Astrocyte (in vitro differentiated cells and primary cell): ENCODE data around the gene PSPN. TPM values are rescaled to one million over a fixed set of nuclear protein-coding genes. Genes with fewer than 3 reads are reported as not detected.

Experiments
- DNase-seq: peaks from one replicate; pipeline ENCODE4 v3.0.0-alpha.2; 2010; ENCODE audit warnings: low read depth
- FAIRE-seq: peaks from 2 replicates; lab custom pipeline; 2011; peaks lifted over from hg19 to GRCh38; lab: Jason Lieb, UNC
- H2AFZ ChIP-seq: 2 replicates; pipeline ENCODE4 v1.6.0; 2012; ENCODE audit warnings: low read depth, low read length, inconsistent platforms
- H3K27ac ChIP-seq: 2 replicates; pipeline ENCODE4 v1.5.1; 2011; ENCODE audit warnings: low read depth, low read length, inconsistent platforms
- H3K27me3 ChIP-seq: 2 replicates; pipeline ENCODE4 v1.6.0; 2011; ENCODE audit warnings: low read length, inconsistent platforms; ENCODE audit not compliant: insufficient read depth
- H3K36me3 ChIP-seq: 2 replicates; pipeline ENCODE4 v1.5.1; 2011; ENCODE audit warnings: low read length, inconsistent platforms; ENCODE audit not compliant: insufficient read depth
- H3K4me1 ChIP-seq: 2 replicates; pipeline ENCODE4 v1.5.1; 2011; ENCODE audit warnings: low read length, inconsistent platforms; ENCODE audit not compliant: insufficient read depth
- H3K4me2 ChIP-seq: 2 replicates; pipeline ENCODE4 v1.6.0; 2012; ENCODE audit warnings: low read length, inconsistent platforms
- H3K4me3 ChIP-seq: 2 replicates; pipeline ENCODE4 v1.5.1; 2011; ENCODE audit warnings: low read depth, mild to moderate bottlenecking, low read length, inconsistent platforms; ENCODE audit not compliant: insufficient read depth
- H3K79me2 ChIP-seq: 2 replicates; pipeline ENCODE4 v1.6.0; 2012; ENCODE audit warnings: mild to moderate bottlenecking, low read length, inconsistent platforms; ENCODE audit not compliant: insufficient read depth
- H3K9ac ChIP-seq: 2 replicates; pipeline ENCODE4 v1.6.0; 2012; ENCODE audit warnings: mild to moderate bottlenecking, low read length, inconsistent platforms
- H3K9me3 ChIP-seq: 2 replicates; pipeline ENCODE4 v1.5.1; 2012; ENCODE audit warnings: low read depth, mild to moderate bottlenecking, low read length, inconsistent platforms; ENCODE audit not compliant: insufficient read depth
- H4K20me1 ChIP-seq: 2 replicates; pipeline ENCODE4 v1.6.0; 2012; ENCODE audit warnings: low read length, inconsistent platforms; ENCODE audit not compliant: insufficient read depth
- H3K27ac Mint-ChIP-seq: one replicate; pipeline ENCODE4 v1.8.0; 2021; ENCODE audit warnings: mild to moderate bottlenecking, mixed read lengths; ENCODE audit not compliant: unreplicated experiment
- H3K27me3 Mint-ChIP-seq: one replicate; pipeline ENCODE4 v1.8.0; 2021; ENCODE audit warnings: low read depth, mixed read lengths; ENCODE audit not compliant: unreplicated experiment
- H3K36me3 Mint-ChIP-seq: one replicate; pipeline ENCODE4 v1.8.0; 2021; ENCODE audit warnings: low read depth, mixed read lengths; ENCODE audit not compliant: unreplicated experiment
- H3K4me1 Mint-ChIP-seq: one replicate; pipeline ENCODE4 v1.8.0; 2021; ENCODE audit warnings: low read depth, mixed read lengths; ENCODE audit not compliant: unreplicated experiment
- H3K4me3 Mint-ChIP-seq: one replicate; pipeline ENCODE4 v1.8.0; 2021; ENCODE audit warnings: mild to moderate bottlenecking, moderate library complexity, mixed read lengths; ENCODE audit not compliant: unreplicated experiment
- H3K9me3 Mint-ChIP-seq: one replicate; pipeline ENCODE4 v1.8.0; 2021; ENCODE audit warnings: mild to moderate bottlenecking, mixed read lengths; ENCODE audit not compliant: unreplicated experiment
- EZH2 ChIP-seq: IDR thresholded peaks from 2 replicates; pipeline ENCODE4 v1.6.1; 2012; ENCODE audit warnings: mild to moderate bottlenecking, low read length, inconsistent platforms; ENCODE audit not compliant: insufficient read depth
- total RNA-seq: library from RNA; stranded (reverse); gene quantifications from 2 replicates; pipeline ENCODE4 v1.2.1, GENCODE V29; 2021
- TF ChIP-seq, protein P1 (sequence below): IDR thresholded peaks from 2 replicates; pipeline ENCODE4 v1.5.1; 2011; ENCODE audit warnings: low read depth, mild to moderate bottlenecking, inconsistent platforms, low read length, moderate library complexity; ENCODE audit not compliant: insufficient read depth

The PSPN gene
- total RNA-seq, 1 donor from 2014 or later = 2.8 TPM

DNA sequence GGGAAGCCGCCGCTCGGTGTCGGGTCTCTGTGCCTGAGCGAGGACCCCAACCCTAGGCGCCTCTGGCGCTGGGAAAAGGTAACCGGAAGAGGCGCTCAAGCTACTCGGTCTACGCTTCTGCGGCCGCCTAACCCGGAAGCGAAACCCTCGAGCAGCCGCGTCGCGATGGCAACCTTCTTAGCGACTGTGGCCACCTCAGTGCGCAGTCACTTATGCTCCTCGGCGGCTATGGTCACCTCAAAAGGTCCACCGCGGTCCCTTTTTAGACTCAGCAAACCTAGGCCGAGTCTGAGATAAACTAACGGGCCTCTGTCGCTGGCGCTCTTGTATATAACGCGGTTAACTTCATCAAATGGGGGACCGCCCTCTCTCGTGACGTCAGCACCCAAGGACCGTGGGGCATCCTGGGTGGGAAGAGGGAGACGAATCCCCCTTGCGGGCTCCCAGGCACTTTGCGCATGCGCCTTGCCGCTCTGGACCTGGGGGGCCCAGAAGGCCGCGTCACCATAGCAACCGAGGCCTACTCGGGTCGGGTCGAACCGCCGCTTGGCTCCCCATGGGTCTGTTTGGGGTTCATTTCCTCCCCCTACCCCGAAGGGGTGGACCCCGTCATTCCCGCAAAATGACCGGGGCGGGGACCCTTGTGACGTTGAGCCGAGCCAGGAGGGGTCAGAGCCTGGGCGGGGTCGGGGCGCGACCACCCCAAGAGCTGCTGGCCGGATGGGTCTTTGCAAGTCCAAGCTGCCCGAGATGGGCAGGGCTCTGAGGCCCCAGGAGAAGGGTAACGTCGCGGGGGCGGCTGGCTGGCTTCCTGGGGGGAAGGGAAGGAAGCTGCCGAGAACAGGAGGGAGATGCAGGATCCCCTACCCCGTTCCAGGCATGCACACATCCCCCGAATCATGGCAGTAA is 17.6 kb upstream of the PSPN start, which contains the start of gene GTF2F1:
GTF2F1 (minus strand) TSS at position 91 of the 909 bp plus-strand sequence. CDS start 169 bp downstream, outside the sequence.
- Mint-ChIP-seq H3K27ac (peak within 1 kb of the TSS; percentile 93), H3K36me3 (peaks cover 4% of the 10 kb centered on the region), H3K4me1 (peaks cover 7% of the 10 kb centered on the region), H3K9me3 (no peaks in the 10 kb centered on the region), H3K27me3 (no peaks in the 10 kb centered on the region), H3K4me3 (peak within 1 kb of the TSS; percentile 94)
- H3K4me1 ChIP-seq = peaks cover 12% of the 10 kb centered on the region
- peak within 1 kb of the TSS; percentile 97 for H3K27ac ChIP-seq
- peaks cover 12% of the 10 kb centered on the region for H3K36me3 ChIP-seq
- peak within 1 kb of the TSS; percentile 94 for H3K9ac ChIP-seq
- peaks cover 5% of the 10 kb centered on the region for H4K20me1 ChIP-seq
- DNase-seq (peak; percentile 88), FAIRE-seq (no peak)
- no peaks in the 10 kb centered on the region for H3K9me3 ChIP-seq
- peak within 1 kb of the TSS; percentile 94 for H3K4me3 ChIP-seq
- peak within 1 kb of the TSS; percentile 99 for H3K4me2 ChIP-seq
- TF ChIP-seq, protein P1, sequence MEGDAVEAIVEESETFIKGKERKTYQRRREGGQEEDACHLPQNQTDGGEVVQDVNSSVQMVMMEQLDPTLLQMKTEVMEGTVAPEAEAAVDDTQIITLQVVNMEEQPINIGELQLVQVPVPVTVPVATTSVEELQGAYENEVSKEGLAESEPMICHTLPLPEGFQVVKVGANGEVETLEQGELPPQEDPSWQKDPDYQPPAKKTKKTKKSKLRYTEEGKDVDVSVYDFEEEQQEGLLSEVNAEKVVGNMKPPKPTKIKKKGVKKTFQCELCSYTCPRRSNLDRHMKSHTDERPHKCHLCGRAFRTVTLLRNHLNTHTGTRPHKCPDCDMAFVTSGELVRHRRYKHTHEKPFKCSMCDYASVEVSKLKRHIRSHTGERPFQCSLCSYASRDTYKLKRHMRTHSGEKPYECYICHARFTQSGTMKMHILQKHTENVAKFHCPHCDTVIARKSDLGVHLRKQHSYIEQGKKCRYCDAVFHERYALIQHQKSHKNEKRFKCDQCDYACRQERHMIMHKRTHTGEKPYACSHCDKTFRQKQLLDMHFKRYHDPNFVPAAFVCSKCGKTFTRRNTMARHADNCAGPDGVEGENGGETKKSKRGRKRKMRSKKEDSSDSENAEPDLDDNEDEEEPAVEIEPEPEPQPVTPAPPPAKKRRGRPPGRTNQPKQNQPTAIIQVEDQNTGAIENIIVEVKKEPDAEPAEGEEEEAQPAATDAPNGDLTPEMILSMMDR = no peak
- TF ChIP-seq EZH2 = no peak
- H3K79me2 ChIP-seq = peaks cover 32% of the 10 kb centered on the region
- H2AFZ ChIP-seq = peak within 1 kb of the TSS; percentile 96
- no peaks in the 10 kb centered on the region for H3K27me3 ChIP-seq

DNA sequence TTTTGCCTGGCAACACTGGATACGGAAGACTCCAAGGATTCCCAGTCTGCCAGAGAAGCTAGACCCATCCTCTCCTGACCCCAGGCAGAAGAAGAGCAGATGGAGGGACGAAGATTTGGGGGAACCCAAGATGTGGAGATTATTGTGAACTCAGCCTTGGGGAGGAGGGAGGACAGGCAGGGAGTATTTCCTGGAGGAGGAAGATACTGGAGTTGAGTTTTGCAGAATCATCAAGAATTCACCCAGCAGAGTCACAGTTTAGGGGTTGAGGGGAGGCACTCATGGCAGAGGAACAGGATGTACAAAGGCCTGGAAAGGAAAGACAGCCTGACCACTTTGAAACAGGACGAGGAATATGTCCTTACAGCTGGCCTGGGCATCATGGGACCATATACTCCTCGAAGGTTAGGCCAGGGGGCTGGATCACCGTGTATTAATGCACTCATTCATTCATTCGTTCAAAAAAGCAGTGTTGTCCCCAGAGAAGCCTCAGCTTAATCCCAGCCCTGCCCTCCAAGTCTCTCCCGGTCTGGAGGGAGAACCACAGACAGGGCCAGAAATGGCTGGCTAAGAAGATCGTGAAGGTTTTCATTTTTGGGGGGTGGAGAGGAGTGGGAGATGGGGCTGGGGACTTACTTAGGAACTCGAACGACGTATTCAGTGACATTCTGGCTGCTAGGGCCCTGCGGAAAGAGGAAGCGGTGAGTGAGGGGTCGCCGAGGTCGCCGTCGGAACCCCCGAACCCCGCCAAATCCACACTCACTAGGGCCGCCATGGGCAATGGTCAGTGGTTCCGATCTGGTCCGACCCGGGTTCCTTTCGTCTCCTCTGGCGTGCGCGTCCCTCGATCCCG is 16.7 kb upstream of the PSPN start:
- Histone ChIP-seq H3K27ac (peak overlapping the region; percentile 97), H3K79me2 (peaks cover 36% of the 10 kb centered on the region), H4K20me1 (peaks cover 8% of the 10 kb centered on the region), H3K27me3 (no peaks in the 10 kb centered on the region), H3K9me3 (no peaks in the 10 kb centered on the region), H3K4me1 (peaks cover 12% of the 10 kb centered on the region), H3K36me3 (peaks cover 14% of the 10 kb centered on the region), H3K4me2 (peak overlapping the region; percentile 99), H3K4me3 (peak overlapping the region; percentile 94), H3K9ac (peak overlapping the region; percentile 94), H2AFZ (peak overlapping the region; percentile 96)
- DNase-seq = no peak
- FAIRE-seq = no peak
- TF ChIP-seq, protein P1 = no peak
- TF ChIP-seq EZH2 = no peak
- H3K4me3 Mint-ChIP-seq = peak overlapping the region; percentile 94
- H3K27me3 Mint-ChIP-seq = no peaks in the 10 kb centered on the region
- peaks cover 7% of the 10 kb centered on the region for H3K4me1 Mint-ChIP-seq
- no peaks in the 10 kb centered on the region for H3K9me3 Mint-ChIP-seq
- H3K27ac Mint-ChIP-seq = peak overlapping the region; percentile 93
- H3K36me3 Mint-ChIP-seq = peaks cover 6% of the 10 kb centered on the region
